NCI-H774 (cell line): Measurements from ENCODE around the gene UBE2G1.
"Not testable (repeated sequence)": the region's sequence is repeated elsewhere in the genome, so short reads cannot be mapped to it uniquely, and the experiment has no call there.

Experiments
- DNase-seq: peaks from one replicate; lab custom pipeline; 2025; lab: John Stamatoyannopoulos, UW

UBE2G1 gene

DNA sequence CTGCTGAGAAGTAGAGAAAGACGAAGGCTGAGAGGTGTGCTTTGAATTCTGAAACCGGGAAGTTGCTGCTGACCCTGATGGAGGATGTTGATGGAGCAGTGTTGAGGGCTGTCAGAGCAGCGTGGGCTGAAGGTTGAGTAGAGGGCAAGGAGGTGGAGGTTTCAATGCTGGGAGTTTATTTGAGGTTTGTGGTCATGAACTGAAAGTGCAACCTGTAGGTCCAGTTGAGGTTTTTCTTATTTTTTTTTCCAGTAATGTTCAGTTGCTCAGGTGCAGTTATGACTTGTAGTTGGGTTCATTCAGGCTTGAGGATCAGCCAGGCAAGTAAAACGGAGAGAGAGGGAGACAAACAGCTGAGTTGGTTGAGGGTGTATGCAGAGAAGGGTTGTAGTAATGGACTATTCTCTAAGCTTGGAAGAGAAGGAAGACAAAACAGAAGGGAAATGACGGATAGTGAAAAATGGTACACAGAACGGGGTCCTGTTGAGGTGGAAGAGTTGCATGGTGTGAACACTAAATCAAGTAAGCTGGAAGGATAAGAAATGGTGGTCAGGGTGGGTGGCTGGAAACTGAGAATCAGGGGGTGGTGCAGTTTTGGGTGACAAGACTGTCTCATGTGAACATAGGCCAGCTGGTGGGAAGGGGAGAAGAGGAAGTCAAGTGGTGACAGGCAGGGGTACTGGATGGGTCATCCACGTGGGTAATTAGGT lies 8.7 kb upstream of the UBE2G1 start:
- DNase-seq: no peak

DNA sequence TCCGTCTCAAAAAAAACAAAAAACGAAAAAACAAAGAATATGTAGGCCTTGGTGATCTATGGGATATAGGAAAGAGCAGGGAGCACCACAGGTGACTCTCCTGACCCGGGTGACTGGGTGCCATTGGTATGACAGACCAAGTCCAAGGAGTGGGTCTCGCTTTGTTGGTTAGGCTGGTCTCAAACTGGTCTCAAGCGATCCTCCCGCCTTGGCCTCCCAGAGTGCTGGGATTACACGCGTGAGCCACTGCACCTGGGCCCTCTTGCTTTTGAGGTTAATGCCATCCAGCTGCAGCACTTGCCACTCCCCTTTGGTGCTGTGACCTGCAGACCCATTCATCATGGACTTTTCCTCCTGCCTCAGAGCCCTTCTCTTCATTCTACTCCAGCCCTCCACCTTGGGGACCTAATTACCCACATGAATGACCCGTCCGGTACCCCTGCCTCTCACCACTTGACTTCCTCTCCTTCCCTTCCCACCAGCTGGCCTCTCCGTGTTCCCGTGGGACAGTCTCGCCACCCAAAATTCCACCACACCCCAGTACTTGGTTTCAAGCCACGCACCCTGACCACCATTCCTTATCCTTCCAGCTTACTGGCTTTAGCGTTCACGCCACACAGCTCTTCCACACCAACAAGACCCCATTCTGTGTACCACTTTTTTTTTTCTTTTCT lies 3.2 kb upstream of the UBE2G1 start:
- no peak for DNase-seq

DNA sequence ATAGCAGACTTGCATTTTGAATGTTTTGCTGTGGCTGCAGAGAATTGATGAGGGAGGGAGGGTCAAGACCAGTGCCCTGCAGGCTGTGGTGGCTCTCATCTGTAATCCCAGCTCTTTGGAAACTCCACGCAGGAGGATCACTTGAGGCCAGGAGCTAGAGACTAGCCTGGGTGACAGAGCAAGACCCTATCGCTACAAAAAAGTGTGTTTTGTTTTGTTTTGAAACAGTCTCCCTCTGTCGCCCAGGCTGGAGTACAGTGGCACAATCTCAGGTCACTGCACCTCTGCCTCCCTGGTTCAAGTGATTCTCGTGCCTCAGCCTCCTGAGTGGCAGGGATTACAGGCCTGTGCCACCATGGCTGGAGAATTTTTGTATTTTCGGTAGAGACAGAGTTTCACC lies 1.9 kb upstream of the UBE2G1 start:
- no peak for DNase-seq

DNA sequence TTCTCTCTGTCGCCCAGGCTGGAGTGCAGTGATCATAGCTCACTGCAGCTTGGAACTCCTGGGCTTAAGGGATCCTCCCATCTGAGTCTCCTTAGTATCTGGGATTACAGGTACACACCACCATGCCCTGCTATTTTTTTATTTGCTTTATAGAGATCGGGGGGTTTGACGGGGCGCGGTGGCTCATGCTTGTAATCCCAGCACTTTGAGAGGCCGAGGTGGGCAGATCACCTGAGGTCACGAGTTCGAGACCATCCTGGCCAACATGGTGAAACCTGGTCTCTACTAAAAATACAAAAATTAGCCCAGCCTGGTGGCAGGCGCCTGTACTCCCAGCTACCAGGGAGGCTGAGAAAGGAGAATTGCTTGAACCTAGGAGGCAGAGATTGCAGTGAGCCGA lies 702 bp upstream of the UBE2G1 start:
- not testable (repeated sequence) for DNase-seq

DNA sequence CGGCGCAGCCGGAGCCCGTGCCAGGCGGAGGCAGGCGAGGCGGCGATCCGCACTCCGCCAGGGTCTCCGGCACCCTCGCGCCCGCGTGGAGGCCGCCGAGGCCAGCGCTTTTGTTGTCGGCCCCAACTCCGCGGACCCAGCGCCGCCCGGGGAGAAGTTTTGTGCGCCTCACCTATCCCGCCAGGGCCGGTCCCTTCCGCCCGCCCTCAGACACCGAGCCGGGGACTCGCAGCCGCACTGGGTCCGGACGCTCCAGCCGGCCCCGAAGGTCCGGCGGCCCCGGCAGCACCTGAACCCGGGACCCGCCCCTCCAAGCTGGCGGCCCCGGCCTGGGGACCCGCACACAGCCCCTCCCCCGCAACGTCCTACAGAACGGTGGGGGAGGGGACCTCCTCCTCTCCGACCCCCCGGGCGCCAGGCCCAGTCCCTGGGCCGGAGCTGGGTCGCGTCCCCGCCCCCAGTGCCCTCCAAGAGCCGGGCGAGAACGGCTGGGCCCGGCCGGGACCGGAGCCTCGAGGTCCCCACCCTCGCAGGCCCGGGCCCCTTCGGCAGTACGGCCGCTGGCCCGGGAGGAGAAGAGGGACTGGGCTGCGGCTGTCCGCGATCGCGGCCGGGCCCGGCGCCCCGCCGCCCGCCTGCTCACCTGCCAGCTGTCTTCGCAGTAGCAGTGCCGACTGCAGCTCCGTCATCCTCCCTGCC lies 698 bp downstream of the UBE2G1 start:
- no peak for DNase-seq

DNA sequence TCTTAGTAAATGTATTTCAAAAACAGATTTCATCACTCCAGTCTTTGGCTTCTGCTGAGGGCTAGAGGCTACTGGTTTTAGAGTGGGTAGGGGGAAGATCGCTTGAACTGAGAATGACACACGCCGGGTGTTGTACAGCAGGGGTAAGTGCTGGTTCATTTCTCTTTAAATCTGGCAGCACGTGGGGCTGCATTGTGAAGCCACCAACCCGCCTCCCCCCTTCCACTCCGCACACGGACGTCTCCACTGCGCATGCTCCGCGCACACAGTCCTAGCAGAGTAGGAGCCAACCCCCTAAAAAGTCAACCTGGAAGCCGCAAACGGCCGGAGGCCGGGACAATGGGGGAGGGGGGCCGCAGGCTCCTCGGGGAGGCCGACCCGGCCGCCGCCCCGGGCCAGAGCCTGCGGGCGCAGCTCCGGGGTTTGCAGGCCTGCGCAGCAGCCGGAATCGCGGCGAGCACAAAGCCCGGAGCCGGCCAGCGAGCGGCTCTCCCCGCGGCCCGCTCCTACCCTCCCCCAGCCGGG lies 1.3 kb downstream of the UBE2G1 start:
- DNase-seq: peak; percentile 55

DNA sequence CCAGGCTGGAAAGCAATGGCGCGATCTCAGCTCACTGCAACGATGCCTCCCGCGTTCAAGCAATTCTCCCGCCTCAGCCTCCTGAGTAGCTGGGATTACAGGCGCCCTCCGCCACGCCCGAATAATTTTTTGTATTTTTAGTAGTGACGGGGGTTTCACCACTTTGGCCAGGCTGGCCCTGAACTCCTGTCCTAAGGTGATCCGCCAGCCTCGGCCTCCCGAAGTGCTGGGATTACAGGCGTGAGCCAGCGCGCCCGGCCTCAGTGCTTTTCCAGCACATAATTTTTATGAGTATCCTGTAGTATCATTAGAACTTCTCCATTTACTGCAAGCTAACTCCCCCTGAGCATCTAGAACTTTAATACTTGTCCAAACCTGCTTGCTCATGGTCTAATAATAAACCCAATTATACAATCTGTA lies 1.8 kb downstream of the UBE2G1 start:
- DNase-seq: no peak

DNA sequence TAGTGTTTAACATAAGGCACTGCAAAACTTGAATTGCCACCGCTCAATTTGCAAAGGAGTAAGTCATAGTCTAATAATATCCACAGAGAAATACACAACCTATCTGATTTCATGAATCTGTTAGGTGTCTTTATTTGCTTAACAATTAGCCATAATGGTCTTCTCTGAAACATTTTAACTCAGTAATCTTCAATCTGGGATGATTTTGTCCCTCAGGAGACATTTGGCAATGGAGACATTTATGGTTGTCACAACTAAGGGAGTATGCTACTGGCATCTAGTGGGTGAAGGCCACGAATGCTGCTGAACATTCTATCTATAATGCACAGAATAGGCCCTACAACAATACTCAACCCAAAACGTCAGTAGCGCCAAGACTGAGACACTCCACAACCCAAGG lies 4.3 kb downstream of the UBE2G1 start:
- DNase-seq: no peak

DNA sequence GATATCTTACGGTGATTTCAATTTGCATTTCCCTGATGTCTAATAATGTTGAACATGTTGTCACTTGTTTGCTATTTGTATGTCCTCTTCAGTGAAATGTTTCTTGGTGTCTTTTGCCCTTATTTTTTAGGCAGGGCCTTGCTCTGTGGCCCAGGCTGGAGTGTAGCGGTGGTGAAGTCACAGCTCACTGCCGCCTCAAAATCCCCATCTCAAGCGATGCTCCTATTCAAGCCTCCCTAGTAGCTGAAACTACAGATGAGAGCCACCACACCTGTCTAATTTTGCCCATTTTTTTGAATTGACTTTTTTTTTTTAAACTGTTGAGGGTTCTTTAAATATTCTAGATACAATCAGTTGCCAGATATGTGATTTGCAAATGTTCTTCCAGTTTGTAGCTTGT lies 8.3 kb downstream of the UBE2G1 start:
- DNase-seq: no peak

DNA sequence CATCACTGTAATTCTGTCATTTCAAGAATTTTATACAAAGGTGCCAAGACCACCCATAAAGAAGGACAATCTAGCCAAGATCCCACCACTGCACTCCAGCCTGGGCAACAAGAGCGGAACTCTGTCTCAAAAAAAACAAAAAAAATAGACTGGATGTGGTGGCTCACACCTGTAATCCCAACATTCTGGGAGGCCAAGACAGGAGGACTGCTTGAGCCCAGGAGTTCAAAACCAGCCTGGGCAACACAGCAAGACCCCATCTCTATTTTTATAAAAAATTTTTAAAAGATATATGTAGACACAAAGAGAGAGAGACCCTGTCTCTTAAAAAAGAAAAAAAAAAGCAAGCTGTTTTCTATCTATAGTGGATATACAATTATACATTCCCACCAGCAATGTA lies 8.8 kb downstream of the UBE2G1 start:
- DNase-seq: no peak

DNA sequence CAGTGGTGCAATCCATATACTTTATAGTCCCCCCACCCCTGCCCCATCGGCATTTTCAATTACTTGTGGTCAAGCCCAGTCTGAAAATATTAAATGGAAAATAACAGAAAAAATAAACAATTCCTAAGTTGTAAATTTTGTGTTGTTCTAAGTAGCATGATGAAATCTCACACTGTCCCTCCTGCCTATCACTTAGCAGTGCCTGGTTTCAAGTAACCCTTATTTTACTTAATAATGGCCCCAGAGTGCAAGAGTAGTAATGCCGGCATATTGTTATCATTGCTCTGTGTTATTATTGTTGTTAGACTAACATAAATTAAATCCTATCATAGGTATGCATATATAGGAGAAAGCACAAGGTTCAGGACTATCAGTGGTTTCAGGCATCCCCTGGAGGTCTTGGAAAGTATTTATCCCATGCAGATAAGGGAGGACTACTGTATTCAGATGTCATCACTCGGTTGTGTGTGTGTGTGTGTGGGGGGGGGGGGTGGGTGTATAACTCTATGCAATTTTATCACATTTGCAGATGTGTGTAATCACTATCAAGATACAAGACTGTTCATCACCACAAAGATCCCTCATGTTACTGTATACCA lies 9.3 kb downstream of the UBE2G1 start:
- no peak for DNase-seq

DNA sequence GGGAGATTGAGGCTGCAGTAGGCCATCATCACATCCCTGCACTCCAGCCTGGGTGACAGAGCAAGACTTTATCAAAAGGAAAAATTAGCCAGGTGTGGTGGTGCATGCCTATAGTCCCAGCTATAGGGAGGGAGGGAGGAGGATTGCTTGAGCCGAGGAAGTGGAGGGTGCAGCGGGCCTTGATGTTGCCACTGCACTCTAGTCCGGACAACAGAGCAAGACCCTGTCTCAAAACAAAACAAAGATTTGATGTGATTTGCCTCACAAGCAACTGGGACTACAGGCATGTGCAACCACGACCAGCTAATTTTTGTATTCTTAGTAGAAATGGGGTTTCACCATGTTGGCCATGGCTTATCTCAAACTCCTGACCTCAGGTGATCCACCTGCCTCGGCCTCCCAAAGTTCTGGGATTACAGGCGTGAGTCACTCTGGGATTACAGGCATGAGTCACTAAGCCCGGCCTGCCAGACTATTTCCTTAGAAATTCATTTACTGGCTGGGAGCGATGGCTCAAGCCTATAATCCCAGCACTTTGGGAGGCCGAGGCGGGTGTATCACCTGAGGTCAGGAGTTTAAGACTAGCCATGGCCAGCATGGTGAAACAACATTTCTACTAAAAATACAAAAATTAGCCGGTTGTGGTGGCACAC lies 11.5 kb downstream of the UBE2G1 start:
- no peak for DNase-seq

DNA sequence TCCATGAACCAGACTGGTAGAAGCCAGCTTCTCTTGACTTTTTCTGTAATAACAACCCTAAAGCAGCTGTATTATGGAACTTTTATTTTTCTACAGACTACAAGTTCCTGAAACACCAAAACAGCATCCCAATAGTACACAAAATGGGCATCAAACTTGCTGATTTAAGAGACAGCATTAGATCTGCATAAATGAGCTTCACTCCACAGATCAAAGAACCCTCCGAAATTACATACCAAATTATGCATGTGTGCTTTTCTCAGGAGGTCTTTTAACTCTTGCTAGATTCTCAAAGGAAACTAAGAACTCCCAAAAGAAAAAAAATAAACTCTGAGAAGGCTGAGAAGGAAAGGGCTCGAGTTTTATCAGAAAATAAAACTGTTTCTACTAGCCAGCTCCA lies 12.3 kb downstream of the UBE2G1 start:
- no peak for DNase-seq

DNA sequence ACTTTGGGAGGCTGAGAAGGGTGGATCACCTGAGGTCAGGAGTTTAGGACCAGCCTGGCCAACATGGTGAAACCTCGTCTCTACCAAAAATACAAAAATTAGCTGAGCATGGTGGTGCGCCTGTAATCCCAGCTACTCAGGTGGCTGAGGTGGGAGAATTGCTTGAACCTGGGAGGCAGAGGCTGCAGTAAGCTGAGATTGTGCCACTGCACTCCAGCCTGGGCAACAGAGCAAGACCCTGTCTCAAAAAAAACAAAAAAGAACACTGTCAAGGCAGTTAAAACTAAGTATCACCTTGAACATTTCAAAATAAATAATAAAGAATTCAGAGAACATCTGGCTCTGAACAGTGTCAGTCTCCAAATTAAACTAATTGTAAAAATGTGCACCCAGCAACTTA lies 16.3 kb downstream of the UBE2G1 start:
- not testable (repeated sequence) for DNase-seq

DNA sequence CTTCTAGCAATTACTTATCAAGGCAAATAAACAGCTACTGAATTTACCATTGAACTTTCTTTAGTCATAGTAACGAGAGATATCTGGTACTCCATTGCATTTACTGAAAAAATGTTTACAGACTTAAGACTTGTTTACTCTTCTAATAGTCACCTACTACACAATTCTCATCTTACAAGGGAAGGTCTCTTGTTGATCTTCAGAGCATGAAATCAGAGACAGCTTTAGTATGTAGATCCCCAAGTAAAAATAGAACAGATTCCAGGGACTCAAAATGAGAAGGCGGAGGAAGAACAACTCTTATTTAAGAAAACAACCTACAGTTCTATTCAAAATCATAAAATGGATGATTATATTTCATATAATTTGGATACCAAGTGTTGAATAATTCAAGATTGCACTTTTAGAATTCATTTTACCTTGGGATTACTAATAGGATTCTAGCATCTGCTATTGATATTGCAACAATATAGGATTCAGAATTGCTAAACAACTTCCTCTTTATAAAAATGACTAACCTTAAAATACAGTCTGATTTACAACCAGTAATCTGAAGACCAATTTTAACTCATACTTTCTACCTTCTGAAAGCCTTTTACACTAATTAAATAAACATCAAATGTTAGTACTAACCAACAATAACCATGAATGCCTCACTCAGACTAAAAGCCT lies 20.8 kb downstream of the UBE2G1 start:
- DNase-seq: no peak

DNA sequence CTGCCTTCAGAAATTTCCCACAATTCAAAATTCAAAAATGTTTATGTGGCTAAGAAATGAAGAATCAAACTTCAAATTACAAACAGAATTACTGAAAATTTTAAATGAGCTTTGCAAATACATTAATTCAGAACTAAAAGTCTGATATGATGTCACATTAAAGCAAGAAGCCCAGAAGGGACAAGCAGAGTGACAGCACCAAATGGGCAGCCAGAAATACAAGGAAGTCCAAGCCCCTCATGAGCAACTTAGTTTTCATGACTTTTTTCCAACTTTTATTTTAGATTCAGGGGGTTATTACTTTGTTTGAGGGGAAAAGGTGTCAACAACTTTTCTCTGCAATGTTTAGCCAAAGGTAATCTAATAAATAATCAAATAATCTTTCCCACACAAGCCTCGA lies 21.5 kb downstream of the UBE2G1 start:
- DNase-seq: no peak

DNA sequence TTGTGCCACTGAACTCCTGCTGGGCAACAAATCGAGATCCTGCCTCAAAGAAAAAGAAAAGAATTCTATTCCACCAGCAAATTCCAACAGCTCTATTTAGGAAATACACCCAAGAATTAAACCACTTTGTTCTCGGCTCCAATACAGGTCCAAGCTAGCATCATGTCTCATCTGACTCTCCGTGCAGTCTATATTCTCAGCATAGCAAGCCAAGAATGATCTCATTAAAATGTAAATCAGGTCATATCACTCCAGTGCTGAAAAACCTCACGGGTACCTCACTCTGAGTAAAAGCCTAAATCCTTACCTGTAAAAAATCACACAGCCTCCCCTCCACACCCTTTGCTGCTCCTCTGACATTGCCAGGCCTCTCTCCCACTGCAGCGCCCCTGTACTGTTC lies 23.9 kb downstream of the UBE2G1 start:
- no peak for DNase-seq

DNA sequence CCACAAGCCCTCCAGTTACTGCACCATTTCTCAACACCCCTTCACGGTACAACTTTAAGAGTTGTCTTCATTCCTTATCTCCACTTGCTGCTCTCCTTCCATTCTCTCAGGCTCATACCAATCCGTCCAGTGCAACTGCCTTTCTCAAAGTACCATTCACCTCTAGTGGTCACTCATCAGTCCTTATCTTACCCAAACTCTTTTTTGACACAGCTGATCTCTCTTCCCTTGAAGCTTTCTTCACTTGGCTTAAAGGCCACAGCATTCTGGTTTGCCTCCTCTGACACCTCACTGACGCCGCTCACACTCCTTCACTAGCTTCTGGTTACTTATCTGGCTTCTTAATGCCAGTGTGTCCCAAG lies 24.9 kb downstream of the UBE2G1 start:
- DNase-seq: no peak

DNA sequence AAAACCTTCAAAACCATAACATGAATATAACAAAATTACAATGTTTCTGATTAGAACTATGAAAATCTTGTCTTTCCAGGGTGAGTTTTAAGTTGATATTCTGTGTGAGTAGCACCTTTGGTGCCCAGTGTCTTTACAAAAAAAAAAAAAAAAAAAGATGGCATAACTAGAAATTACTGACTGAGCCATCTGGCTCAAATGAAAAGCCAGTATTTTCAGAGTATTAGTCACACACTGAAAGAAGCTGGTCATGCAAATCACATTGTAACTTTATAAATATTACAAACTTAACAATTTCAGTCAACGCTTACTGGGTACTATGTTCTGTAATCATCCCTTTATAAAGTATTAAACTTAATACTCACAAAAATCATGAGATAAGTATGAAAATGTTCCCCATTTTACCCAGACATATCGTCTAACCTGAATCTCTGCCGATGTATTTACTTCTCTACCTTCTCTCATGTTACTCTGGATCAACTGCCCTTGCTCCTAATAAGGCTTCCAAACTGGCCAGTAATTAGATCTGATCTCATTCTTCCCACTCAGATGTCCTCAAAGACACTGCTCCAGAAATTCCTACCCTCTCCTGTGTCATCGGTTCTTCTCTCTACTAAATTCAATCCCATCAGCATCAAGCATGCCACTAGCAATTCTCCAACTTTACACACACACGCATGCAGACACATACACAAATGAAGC lies 25.4 kb downstream of the UBE2G1 start:
- DNase-seq: no peak

DNA sequence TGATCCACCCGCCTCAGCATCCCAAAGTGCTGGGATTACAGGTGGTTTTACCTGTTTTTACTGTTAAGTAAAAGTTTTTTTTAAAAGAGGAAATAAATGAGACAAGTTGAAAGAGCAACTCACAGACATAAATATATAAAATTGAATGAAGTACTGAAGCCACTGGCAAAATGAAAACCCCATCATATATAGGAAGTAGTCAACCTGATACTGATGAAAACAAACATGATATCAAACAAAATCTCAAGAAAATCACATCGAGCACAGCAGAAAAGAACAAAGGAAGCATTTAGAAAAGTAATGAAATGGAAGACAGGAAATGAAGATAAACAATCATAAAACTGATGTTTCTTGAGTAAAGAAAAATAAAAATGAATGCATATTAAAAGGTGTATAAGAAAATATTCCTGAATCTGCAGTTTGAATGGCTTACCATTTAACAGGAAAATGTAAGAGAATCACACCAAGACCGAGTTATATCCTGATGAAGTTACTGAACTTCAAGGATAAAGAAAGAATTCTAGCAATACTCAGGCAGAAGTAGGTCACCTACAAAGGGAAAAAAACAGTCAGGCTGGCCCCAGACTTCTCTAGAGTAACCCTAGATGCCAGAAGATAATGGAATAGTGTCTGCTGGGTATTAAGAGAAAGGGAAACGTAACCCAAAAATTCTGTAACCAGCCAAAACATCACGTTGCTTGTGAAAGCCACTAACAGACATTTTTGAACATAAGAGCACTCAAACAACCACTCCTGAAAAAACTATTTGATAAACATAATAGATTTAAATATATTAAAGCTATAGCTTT lies 31.5 kb downstream of the UBE2G1 start:
- no peak for DNase-seq
